NCI-H510A (cell line): ENCODE results near the gene HCRTR2.

Experiments
- DNase-seq: peaks from one replicate; lab custom pipeline; 2025; lab: John Stamatoyannopoulos, UW

The HCRTR2 gene

GRCh38 chr6:55327169-55327568 lies 152.9 kb downstream of the HCRTR2 start, which contains the start of gene GFRAL:
TSS of gene GFRAL (plus strand) at chr6:55327469. CDS start at chr6:55327555, 86 bp downstream.
- no peak for DNase-seq
